Stimulated activated naive CD8-positive, alpha-beta T cell treated with anti-CD3 and anti-CD28 coated beads, Interleukin-15, Interleukin-2, amounts not matched to agents 100 U/mL and 50 U/mL, for 24 hours (primary cell): ENCODE data around the gene PDXDC1.
"Not testable (repeated sequence)": the region's sequence is repeated elsewhere in the genome, so short reads cannot be mapped to it uniquely, and the experiment has no call there.

ENCODE experiments used
- ATAC-seq: fragments of 150-1000 bp; cut with Tn5 transposase; one replicate; pipeline ENCODE4 v1.10.0; 2021
- DNase-seq: peaks from one replicate; pipeline ENCODE4 v3.0.0; 2021

Gene PDXDC1

GRCh38 chr16:14973785-14974322 is 972 bp upstream of the PDXDC1 start:
- ATAC-seq, DNase-seq: not testable (repeated sequence)

GRCh38 chr16:14974331-14974655 is 533 bp upstream of the PDXDC1 start:
- ATAC-seq, DNase-seq: not testable (repeated sequence)

GRCh38 chr16:14975418-14976194 is 780 bp downstream of the PDXDC1 start:
- DNase-seq (peak; percentile 65), ATAC-seq (peak; percentile 8)

GRCh38 chr16:14976971-14977736 is 2.3 kb downstream of the PDXDC1 start:
- DNase-seq, ATAC-seq: not testable (repeated sequence)

- not testable (repeated sequence) for ATAC-seq
Observed at GRCh38 chr16:14978281-14978680, 3.5 kb downstream of the PDXDC1 start.

GRCh38 chr16:14978908-14979307 is 4.1 kb downstream of the PDXDC1 start:
- not testable (repeated sequence) for DNase-seq, ATAC-seq

More at GRCh38 chr16:14978281-14978680, 3.5 kb downstream of the PDXDC1 start:
- DNase-seq = not testable (repeated sequence)

GRCh38 chr16:14981234-14981633 is 6.4 kb downstream of the PDXDC1 start:
- ATAC-seq, DNase-seq: not testable (repeated sequence)

GRCh38 chr16:14982521-14982920 is 7.7 kb downstream of the PDXDC1 start:
- not testable (repeated sequence) for DNase-seq, ATAC-seq

- DNase-seq, ATAC-seq: not testable (repeated sequence)
Observed at GRCh38 chr16:14988092-14988491, 13.3 kb downstream of the PDXDC1 start.

GRCh38 chr16:14988661-14989191 is 13.9 kb downstream of the PDXDC1 start:
- peak; percentile 30 for ATAC-seq
- DNase-seq = not testable (repeated sequence)

- DNase-seq = not testable (repeated sequence)
- peak; percentile 39 for ATAC-seq
Observed at GRCh38 chr16:14989291-14990281, 14.8 kb downstream of the PDXDC1 start.

- DNase-seq, ATAC-seq: not testable (repeated sequence)
Observed at GRCh38 chr16:14993277-14994151, 18.7 kb downstream of the PDXDC1 start.

GRCh38 chr16:14996702-14997101 is 21.9 kb downstream of the PDXDC1 start:
- ATAC-seq, DNase-seq: not testable (repeated sequence)

- not testable (repeated sequence) for DNase-seq, ATAC-seq
Observed at GRCh38 chr16:14998300-14998699, 23.5 kb downstream of the PDXDC1 start.

- not testable (repeated sequence) for ATAC-seq
Observed at GRCh38 chr16:14999845-15000244, 25.0 kb downstream of the PDXDC1 start.

GRCh38 chr16:15002448-15002847 is 27.6 kb downstream of the PDXDC1 start:
- ATAC-seq, DNase-seq: not testable (repeated sequence)

More at GRCh38 chr16:14999845-15000244, 25.0 kb downstream of the PDXDC1 start:
- DNase-seq = not testable (repeated sequence)

GRCh38 chr16:15005357-15006132 is 30.7 kb downstream of the PDXDC1 start:
- not testable (repeated sequence) for ATAC-seq, DNase-seq

- DNase-seq, ATAC-seq: not testable (repeated sequence)
Observed at GRCh38 chr16:15008647-15009046, 33.8 kb downstream of the PDXDC1 start.

GRCh38 chr16:15012941-15013340 is 38.1 kb downstream of the PDXDC1 start:
- DNase-seq, ATAC-seq: not testable (repeated sequence)
